HG03196 (cell line): ENCODE data around the gene NRM.
"Not testable (repeated sequence)": the region's sequence is repeated elsewhere in the genome, so short reads cannot be mapped to it uniquely, and the experiment has no call there.

Experiments used
- ATAC-seq: cut with Tn5 transposase; IDR thresholded peaks from one replicate; pipeline ENCODE4 v1.9.1; 2021; ENCODE audit not compliant: unreplicated experiment

NRM gene

GRCh38 chr6:30720738-30721197, 30.0 kb upstream of the NRM start:
- ATAC-seq = no peak

- ATAC-seq = peak; percentile 47
These were observed 29.3 kb upstream of the NRM start, which contains the start of gene TUBB for GRCh38 chr6:30719791-30720737. TUBB (plus strand) TSS chr6:30720352; CDS start chr6:30720507, 155 bp downstream.

- ATAC-seq = no peak
These were observed 28.6 kb upstream of the NRM start for GRCh38 chr6:30719356-30719755.

GRCh38 chr6:30717845-30718720, 27.3 kb upstream of the NRM start:
- ATAC-seq = not testable (repeated sequence)

- ATAC-seq = peak; percentile 64
These were observed 26.5 kb upstream of the NRM start, which contains the start of gene MDC1 for GRCh38 chr6:30717129-30717844. MDC1 (minus strand) TSS chr6:30717281; CDS start chr6:30715175, 2,106 bp downstream.

GRCh38 chr6:30716879-30717128, 26.0 kb upstream of the NRM start:
- no peak for ATAC-seq

- ATAC-seq = no peak
These were observed 23.5 kb upstream of the NRM start for GRCh38 chr6:30714263-30714662.

GRCh38 chr6:30712441-30712945, 21.7 kb upstream of the NRM start:
- ATAC-seq = no peak

GRCh38 chr6:30711758-30712380, 21.1 kb upstream of the NRM start:
- no peak for ATAC-seq

- ATAC-seq = no peak
These were observed 18.5 kb upstream of the NRM start for GRCh38 chr6:30709101-30709868.

GRCh38 chr6:30707281-30707850, 16.6 kb upstream of the NRM start:
- ATAC-seq = no peak

GRCh38 chr6:30705620-30706019, 14.8 kb upstream of the NRM start:
- no peak for ATAC-seq

- ATAC-seq = no peak
These were observed 13.0 kb upstream of the NRM start for GRCh38 chr6:30703821-30704220.

GRCh38 chr6:30703011-30703410, 12.2 kb upstream of the NRM start:
- ATAC-seq = no peak

GRCh38 chr6:30700340-30700739, 9.6 kb upstream of the NRM start:
- ATAC-seq = no peak

GRCh38 chr6:30696432-30696831, 5.6 kb upstream of the NRM start:
- ATAC-seq = no peak

GRCh38 chr6:30691208-30691847, 544 bp upstream of the NRM start:
- ATAC-seq = no peak

GRCh38 chr6:30689985-30690384, 799 bp downstream of the NRM start:
- no peak for ATAC-seq
